ENCODE results near the gene HIGD2A. TPM values are rescaled to one million over a fixed set of nuclear protein-coding genes. Genes with fewer than 3 reads are reported as not detected.

The HIGD2A gene
- total and polyA plus RNA-seq, 2 donors (not counting 3 experiments of a cell fraction or from before 2014, with no cell fraction given), result 96.2 to 210 TPM

- Histone ChIP-seq H3K4me1 (ENCODE audit: control insufficient read depth, extremely low read depth, insufficient read depth, low read length) (peaks cover 12% of the 10 kb centered on the region), H3K9me3 (replicated peaks; ENCODE audit: control insufficient read depth, insufficient read depth, low read length) (no peaks in the 10 kb centered on the region), H3K36me3 (ENCODE audit: control insufficient read depth in 2 of 2, extremely low read depth in 1 of 2, insufficient read depth in 2 of 2, low read length in 2 of 2) (peaks cover 2 to 3% of the 10 kb centered on the region in 2 experiments), H3K4me3 (replicated peaks in 1 of 3; ENCODE audit: insufficient read depth in 1 of 3, low read depth in 1 of 3, low read length in 3 of 3) (no peak overlapping the region), H4K20me1 (replicated peaks; ENCODE audit: control insufficient read depth, extremely low read depth, insufficient read depth, low read length) (no peaks in the 10 kb centered on the region), H3K4me2 (ENCODE audit: insufficient read depth, low read length) (no peak overlapping the region), H3K27ac (ENCODE audit: insufficient read depth, low read depth, low read length) (no peak overlapping the region), H3K79me2 (ENCODE audit: control insufficient read depth, insufficient read depth, low read length) (peaks cover 15% of the 10 kb centered on the region), H3K27me3 (ENCODE audit: control insufficient read depth in 2 of 2, insufficient read depth in 2 of 2, low read length in 2 of 2) (no peaks in the 10 kb centered on the region), H3K9me1 (replicated peaks; ENCODE audit: control insufficient read depth, extremely low read depth, insufficient read depth, low read length) (no peaks in the 10 kb centered on the region), H2AFZ (ENCODE audit: low read depth, low read length) (no peak overlapping the region), H3K9ac (replicated peaks; ENCODE audit: extremely low read depth, insufficient read depth, low read length) (no peak overlapping the region)
- DNase-seq (ENCODE audit: low read depth, low spot score) (no peak), FAIRE-seq (no peak)
- TF ChIP-seq MYC (IDR thresholded peaks at IDR 0.05; ENCODE audit: low read depth, low read length) (no peak), MAX (IDR thresholded peaks at IDR 0.05; ENCODE audit: insufficient read depth, insufficient read length) (no peak), GATA2 (IDR thresholded peaks at IDR 0.05; ENCODE audit: insufficient read depth, insufficient read length, low read depth, low read length) (no peak), CTCF (IDR thresholded peaks at IDR 0.05; ENCODE audit: extremely low read depth in 1 of 2, insufficient read depth in 1 of 2, low read depth in 1 of 2, low read length in 2 of 2) (no peak), POLR2AphosphoS5 (IDR thresholded peaks at IDR 0.05; ENCODE audit: insufficient read depth, low read depth, low read length) (no peak), EZH2 (IDR thresholded peaks at IDR 0.05; ENCODE audit: borderline replicate concordance, low read depth, low read length, severe bottlenecking) (no peak), JUN (IDR thresholded peaks at IDR 0.05; ENCODE audit: borderline replicate concordance, insufficient read depth, insufficient read length, low read depth) (no peak)
- intact Hi-C loops (cut with micrococcal nuclease) (no loop called here), dilution Hi-C loops (cut with MboI; ENCODE audit: extremely low pct_ligation_motif_present, low sequenced_read_pairs) (no loop called here)
- CTCF ChIA-PET, result interaction anchor here (1.1 kb wide), 1 partner anchor 130 kb away, joined by 3 read pairs; no protein-coding TSS in a partner anchor
- no TSS peak for BruUV-seq (replicated peaks)
- POLR2A ChIA-PET, result no interaction called here
Observed at GRCh38 chr5:176413709-176414191, 25.2 kb downstream of the HIGD2A start.
